Measurements from ENCODE around the gene ROCK1.

ROCK1 gene

DNA sequence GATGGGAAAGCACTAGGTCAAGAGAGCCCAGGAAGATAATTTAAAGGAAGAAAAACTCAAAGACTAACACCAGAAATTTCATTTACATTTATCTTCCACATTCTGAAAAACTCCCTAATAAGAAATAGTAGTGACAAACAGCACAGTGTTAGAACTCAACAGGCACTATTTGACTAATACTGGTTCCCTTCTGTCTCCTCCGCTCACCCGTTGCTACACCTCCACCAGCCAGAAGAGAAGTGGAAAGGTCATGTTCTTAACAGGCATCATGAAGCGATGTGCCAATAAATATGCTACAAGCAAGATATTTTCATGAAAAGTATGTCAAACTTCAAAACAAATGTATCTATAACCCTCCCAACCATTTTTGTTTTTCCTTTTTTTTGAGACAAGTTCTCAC, 5.7 kb downstream of the ROCK1 start:
- no peak for DNase-seq

DNA sequence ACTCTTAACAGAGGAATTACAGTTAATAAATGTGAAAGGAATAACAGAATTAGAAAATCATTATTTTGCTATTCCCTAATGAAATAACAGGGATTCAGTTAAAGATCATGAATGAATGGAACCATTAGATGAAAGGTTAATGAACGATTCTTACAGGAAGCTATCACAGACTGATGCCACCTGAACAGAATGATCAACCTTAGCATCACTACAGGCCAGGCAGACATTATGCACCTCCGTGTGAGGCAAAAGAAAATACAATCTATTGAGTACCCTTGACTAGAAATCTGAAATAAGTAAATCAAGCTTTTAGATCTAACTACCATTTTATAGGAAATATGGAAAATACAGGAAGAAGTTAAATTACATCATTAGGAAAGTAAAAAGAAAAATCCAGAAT, 10.4 kb downstream of the ROCK1 start:
- DNase-seq, result no peak

GRCh38 chr18:21100678-21101077, 10.9 kb downstream of the ROCK1 start:
- DNase-seq, result no peak

- no peak for DNase-seq
Observed at GRCh38 chr18:21100146-21100545, 11.5 kb downstream of the ROCK1 start.

DNA sequence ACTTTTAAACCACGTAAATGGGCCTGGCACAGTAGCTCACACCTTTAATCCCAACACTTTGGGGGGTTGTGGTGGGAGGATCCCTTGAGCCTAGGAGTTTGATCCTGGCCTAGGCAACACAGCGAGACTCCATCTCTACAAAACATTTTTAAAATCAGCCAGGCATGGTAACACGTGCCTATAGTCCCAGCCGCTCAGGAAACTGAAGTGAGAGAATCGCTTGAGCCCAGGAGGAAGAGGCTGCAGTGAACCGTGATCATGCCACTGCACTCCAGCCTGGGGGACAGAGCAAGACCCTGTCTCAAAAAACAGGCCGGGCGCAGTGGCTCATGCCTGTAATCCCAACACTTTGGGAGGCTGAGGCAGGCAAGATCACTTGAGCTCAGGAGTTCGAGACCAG, 12.2 kb downstream of the ROCK1 start:
- no peak for DNase-seq

- no peak for DNase-seq
Observed at GRCh38 chr18:21096760-21097159, 14.9 kb downstream of the ROCK1 start.

DNA sequence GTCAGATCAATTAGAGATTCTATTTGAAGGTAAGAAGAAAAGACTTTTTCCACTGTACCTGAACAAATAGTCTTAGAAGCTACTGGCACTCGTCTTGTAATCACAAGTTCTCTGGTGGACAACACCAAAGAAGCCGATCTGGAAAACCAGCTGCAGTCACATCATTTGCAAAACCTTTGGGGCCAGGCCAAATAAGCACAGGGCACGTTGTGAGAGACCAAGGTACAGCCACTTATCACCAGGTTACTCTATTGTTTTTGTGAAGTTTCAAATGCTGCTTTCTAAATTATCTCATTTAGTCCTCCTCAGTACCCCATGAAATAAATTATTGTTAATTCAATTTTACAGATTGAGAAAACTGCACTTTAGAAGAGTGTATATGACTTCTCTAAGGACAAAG, 18.5 kb downstream of the ROCK1 start:
- no peak for DNase-seq

DNA sequence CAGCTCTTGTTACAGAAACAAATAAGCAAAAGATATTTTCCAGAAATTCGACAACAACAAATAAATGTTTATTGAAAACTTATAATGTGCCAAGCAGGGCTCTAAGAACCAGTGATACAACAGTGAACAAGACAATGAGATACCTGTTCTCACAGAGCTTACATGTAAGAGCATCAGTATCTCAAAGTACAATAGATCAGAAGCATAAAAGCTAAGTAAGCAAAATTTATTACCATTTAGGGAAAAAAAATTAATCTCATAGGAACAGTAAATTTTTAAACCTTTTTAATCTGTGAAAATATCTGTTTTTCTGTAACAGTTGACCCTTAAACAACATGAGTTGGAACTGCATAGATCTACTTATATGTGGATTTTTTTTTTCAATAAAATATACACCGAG, 20.9 kb downstream of the ROCK1 start:
- no peak for DNase-seq

DNA sequence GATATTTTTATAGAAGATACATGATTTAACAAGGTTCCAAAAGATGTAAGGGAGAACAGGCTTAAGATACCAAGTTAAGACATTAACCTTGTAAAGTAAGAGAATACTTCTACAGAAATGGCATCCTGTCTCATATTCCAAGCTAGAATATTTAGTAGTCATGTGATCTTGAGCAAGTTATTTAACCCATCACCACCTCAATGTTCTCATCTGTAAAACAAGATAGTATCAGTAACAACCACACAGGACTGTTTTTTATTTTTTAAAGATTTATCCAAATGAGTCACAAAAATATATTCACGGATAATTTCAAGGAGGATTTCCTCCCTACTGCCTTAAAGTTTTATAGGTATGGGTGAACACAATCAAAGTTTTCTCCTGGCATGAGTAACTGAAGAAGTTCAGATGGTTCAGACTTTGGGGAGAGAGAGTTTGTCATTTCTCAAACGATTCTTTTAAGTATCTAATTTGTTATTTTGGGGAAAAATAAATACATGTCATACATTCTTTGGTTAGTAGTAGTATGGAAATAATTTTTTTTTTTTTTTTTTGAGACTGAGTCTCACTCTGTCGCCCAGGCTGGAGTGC, 25.9 kb downstream of the ROCK1 start:
- DNase-seq, result no peak

DNA sequence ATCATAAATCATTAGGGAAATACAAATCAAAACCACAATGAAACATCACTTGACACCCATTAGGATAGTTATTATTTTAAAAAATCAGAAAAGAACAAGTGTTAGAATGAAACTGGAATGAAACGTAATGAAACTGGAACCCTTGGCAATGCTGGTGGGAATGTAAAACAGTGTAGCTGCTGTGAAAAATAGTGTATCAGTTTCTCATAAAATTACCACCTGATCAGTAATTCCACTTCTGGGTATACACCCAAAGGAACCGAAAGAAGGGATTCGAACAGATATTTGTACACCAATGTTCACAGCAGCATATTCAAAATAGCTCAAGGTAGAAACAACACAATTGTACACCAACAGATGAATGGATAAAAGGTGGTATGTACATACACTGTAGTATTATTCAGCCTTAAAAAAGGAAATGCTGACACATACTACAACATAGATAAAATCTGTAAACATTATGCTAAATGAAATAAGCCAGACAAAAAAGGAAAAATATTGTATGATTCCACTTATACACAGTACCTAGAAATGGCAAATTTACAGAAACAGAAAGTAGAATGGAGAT, 27.0 kb downstream of the ROCK1 start:
- DNase-seq, result no peak

GRCh38 chr18:21083017-21083416, 28.6 kb downstream of the ROCK1 start:
- DNase-seq, result no peak

DNA sequence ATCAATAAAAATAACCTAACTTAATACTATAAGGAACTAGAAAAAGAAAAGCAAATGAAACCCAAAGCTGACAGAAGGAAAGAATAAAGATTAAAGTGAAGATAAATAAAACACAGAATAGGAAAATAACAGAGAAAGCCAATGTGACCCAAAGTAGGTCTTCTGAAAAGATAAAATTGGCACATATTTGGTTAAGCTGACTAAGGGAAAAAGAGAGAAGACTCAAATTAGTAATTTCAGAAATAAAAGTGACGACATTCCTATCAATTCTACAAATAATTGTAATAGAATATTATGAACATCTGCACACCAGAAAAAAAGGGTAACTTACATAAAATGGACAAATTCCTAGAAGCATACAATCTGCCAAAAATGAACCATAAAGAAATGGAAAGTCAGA, 30.2 kb downstream of the ROCK1 start:
- no peak for DNase-seq

GRCh38 chr18:21080576-21080975, 31.0 kb downstream of the ROCK1 start:
- DNase-seq, result no peak

DNA sequence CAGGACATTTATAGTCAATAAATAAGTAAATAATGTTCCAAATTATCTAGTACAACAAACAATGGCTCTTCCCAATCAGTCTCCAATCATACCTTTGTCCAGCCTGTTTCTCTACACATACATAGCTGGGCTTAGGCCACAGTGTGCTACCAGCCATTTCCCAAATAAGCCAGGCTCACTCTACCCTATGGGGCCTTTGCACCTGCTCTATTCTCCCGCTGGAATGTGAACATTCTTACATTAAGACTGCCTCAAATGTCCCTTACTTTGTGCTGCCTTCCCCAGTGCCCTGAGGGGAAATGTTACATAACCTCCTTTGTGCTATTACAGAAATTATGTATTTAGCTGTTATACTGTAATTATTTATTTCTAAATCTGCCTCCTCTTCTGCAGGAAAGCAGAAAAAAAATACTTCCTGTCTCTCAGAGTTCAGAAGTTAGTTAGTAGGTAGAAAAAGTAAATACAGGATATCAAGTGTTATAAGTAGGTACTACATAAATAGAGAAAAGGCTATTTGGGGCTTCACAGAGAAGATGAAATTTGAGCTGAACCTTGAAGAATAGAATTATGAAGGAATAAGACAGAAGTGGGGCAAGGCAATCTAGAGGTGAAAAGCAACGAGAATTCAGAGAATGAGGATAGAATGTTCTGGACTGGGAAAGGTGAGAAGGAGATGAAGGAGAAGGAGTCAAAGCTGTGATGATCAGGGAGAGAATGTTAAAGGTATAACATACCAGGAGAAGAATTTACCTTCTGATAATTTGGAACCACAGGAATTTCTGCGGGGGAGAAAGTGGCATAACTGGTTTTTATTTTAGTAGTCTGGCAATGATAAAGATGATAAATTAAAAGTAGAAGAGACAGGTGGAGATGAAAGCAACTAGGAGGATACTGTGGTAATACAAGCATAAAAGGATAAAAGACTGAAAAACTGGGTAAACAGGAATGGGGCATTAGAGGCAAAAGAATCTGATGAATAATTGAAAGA, 37.0 kb downstream of the ROCK1 start:
- no peak for DNase-seq

GRCh38 chr18:21073180-21073579, 38.4 kb downstream of the ROCK1 start:
- DNase-seq, result no peak

GRCh38 chr18:21071071-21071470, 40.5 kb downstream of the ROCK1 start:
- no peak for DNase-seq

DNA sequence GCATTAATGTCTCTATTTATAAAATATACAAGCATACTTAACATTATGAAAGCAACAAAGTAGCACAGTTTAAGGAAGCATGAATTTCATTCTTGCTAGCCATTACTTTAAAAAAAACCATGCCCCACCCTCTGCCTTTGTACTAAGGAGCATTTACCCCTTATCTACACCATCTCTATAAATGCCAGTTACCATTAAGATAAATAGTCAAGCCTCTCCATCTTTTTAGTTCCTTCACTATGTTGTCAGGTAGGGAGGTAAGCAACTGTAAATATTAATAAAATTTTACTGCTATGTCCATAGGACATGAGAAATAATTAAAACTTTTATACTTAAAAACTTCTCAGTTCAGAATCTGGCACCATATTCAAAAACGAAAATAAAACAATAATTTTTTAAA, 42.1 kb downstream of the ROCK1 start:
- DNase-seq, result no peak

DNA sequence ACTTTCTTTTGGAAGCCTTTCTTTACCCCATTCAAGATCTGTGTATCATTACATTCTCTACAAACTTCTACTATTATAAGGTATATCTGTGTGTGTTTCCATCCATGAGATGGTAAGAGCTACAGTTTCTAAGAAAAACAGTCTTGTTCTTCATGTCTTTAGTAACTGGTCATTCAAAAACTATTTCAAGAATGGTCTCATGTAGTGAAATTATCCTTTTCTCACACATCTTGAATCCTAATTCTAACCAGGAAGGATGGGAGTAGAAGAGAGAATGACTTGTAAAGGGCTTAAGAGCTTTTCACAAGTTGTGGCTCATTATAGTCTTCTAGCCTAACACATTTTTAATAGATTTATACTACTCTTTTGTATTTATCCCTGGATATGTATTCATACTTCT, 47.3 kb downstream of the ROCK1 start:
- no peak for DNase-seq

GRCh38 chr18:21063011-21063410, 48.6 kb downstream of the ROCK1 start:
- no peak for DNase-seq

GRCh38 chr18:21057112-21057511, 54.5 kb downstream of the ROCK1 start:
- DNase-seq, result no peak

GRCh38 chr18:21056545-21056944, 55.1 kb downstream of the ROCK1 start:
- no peak for DNase-seq

DNA sequence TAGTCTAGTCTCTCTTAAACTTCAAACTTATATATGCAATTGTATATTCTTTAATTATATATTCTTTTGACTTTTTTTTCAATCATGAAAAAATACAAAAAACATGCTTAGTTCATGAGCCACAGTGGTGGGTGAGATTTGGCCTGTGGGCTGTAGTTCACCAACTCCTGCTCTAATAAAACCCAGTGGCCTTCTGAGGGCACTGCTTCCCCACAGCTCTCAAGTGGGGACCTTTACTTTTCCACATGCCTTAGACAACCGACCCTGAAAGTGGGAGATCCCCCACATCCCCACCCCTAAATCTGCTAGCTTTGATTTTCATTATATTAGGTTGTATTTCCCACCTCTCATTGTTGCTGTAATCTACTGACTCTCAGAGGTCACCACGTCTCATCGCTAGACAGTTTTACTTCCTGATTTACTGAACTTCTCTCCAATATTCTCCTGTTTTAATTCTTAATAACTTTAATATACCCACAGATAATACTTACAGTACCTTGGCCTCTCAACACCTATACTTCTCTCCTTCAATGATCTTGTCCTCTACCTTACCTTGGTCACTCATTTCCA, 57.3 kb downstream of the ROCK1 start:
- no peak for DNase-seq

GRCh38 chr18:21053127-21053526, 58.5 kb downstream of the ROCK1 start:
- DNase-seq, result no peak

- DNase-seq, result no peak
Observed at GRCh38 chr18:21052385-21052784, 59.2 kb downstream of the ROCK1 start.

Measured in activated CD8-positive, alpha-beta memory T cell treated with anti-CD3 and anti-CD28 coated beads for 24 hours (primary cell).